Neural progenitor cell (in vitro differentiated cells): ENCODE results near the gene TENM3. TPM values are rescaled to one million over a fixed set of nuclear protein-coding genes. Genes with fewer than 3 reads are reported as not detected.

Source experiments
- DNase-seq: peaks from one replicate; pipeline ENCODE4 v3.0.0-alpha.2; 2016; ENCODE audit warnings: low spot score
- H2AFZ ChIP-seq: fragments of 200-600 bp; sonication (generic); replicated peaks from 2 replicates; pipeline ENCODE4 v1.6.1; 2016; ENCODE audit warnings: antibody characterized with exemption
- H3F3A ChIP-seq: fragments of 200-600 bp; sonication (generic); 2 replicates; pipeline ENCODE4 v1.6.1; 2016; ENCODE audit warnings: antibody characterized with exemption, low read depth
- H3K27ac ChIP-seq: fragments of 200-600 bp; sonication (generic); 2 replicates; pipeline ENCODE4 v1.5.1; 2016; ENCODE audit warnings: mild to moderate bottlenecking
- H3K27me3 ChIP-seq: fragments of 200-600 bp; sonication (generic); 2 replicates; pipeline ENCODE4 v1.6.1; 2016; ENCODE audit warnings: mild to moderate bottlenecking, moderate library complexity
- H3K36me3 ChIP-seq: fragments of 200-600 bp; sonication (generic); 2 replicates; pipeline ENCODE4 v1.5.1; 2016
- H3K4me1 ChIP-seq: fragments of 200-600 bp; sonication (generic); 2 replicates; pipeline ENCODE4 v1.6.1; 2016; ENCODE audit warnings: mixed run types
- H3K4me2 ChIP-seq: fragments of 200-600 bp; sonication (generic); 2 replicates; pipeline ENCODE4 v1.6.1; 2016
- H3K4me3 ChIP-seq: fragments of 200-600 bp; sonication (generic); 2 replicates; pipeline ENCODE4 v1.5.1; 2016
- H3K79me2 ChIP-seq: fragments of 200-600 bp; sonication (generic); 2 replicates; pipeline ENCODE4 v1.6.1; 2016; ENCODE audit warnings: low read depth
- H3K9ac ChIP-seq: fragments of 200-600 bp; sonication (generic); 2 replicates; pipeline ENCODE4 v1.6.1; 2016
- H3K9me3 ChIP-seq: fragments of 200-600 bp; sonication (generic); 2 replicates; pipeline ENCODE4 v1.5.1; 2016; ENCODE audit warnings: low read depth
- H4K20me1 ChIP-seq: fragments of 200-600 bp; sonication (generic); 2 replicates; pipeline ENCODE4 v1.6.1; 2016; ENCODE audit warnings: low read depth
- H3K27ac Mint-ChIP-seq: 3 replicates; pipeline ENCODE4 v1.8.0; 2021; ENCODE audit warnings: mixed read lengths
- H3K27me3 Mint-ChIP-seq: 2 replicates; pipeline ENCODE4 v1.8.0; 2022; ENCODE audit warnings: low read depth, mild to moderate bottlenecking, inconsistent platforms, moderate library complexity, mixed read lengths; ENCODE audit not compliant: insufficient read depth
- H3K36me3 Mint-ChIP-seq: 3 replicates; pipeline ENCODE4 v1.8.0; 2021; ENCODE audit warnings: mixed read lengths
- H3K4me1 Mint-ChIP-seq: 3 replicates; pipeline ENCODE4 v1.8.0; 2021; ENCODE audit warnings: mixed read lengths
- H3K4me3 Mint-ChIP-seq: 3 replicates; pipeline ENCODE4 v1.8.0; 2021; ENCODE audit warnings: mild to moderate bottlenecking, moderate library complexity, mixed read lengths
- H3K9me3 Mint-ChIP-seq: 3 replicates; pipeline ENCODE4 v1.8.0; 2020; ENCODE audit warnings: mixed read lengths
- CTCF ChIP-seq: fragments of 200-600 bp; sonication (generic); IDR thresholded peaks from 2 replicates; pipeline ENCODE4 v1.5.1; 2017; ENCODE audit warnings: antibody characterized with exemption, mild to moderate bottlenecking
- EZH2 ChIP-seq: fragments of 200-600 bp; sonication (generic); IDR thresholded peaks from 2 replicates; pipeline ENCODE4 v1.6.1; 2017; ENCODE audit warnings: antibody characterized with exemption, mild to moderate bottlenecking, moderate library complexity
- EZH2phosphoT487 ChIP-seq: fragments of 200-600 bp; sonication (generic); IDR thresholded peaks from 2 replicates; pipeline ENCODE4 v1.6.1; 2017; ENCODE audit warnings: antibody characterized with exemption
- total RNA-seq: library from RNA; depleted of rRNA; stranded (reverse); fragments of >200 nt; gene quantifications from 2 replicates; pipeline ENCODE4 v1.2.3, GENCODE V29; 2015; ENCODE audit warnings: low replicate concordance

TENM3 gene
- total RNA-seq, 1 donor from 2014 or later = 78.7 TPM

- Histone ChIP-seq H3K4me2 (peak overlapping the region; percentile 60), H3K27ac (no peak overlapping the region), H3K79me2 (no peaks in the 10 kb centered on the region), H3F3A (peaks cover 28% of the 10 kb centered on the region), H3K4me3 (no peak overlapping the region), H2AFZ (no peak overlapping the region), H3K9me3 (no peaks in the 10 kb centered on the region), H4K20me1 (peaks cover 14% of the 10 kb centered on the region), H3K4me1 (peaks cover 54% of the 10 kb centered on the region), H3K9ac (no peak overlapping the region), H3K27me3 (no peaks in the 10 kb centered on the region), H3K36me3 (no peaks in the 10 kb centered on the region)
- no peak for TF ChIP-seq CTCF
- TF ChIP-seq EZH2 = no peak
- TF ChIP-seq EZH2phosphoT487 = no peak
- peak; percentile 54 for DNase-seq
- H3K27me3 Mint-ChIP-seq = no peaks in the 10 kb centered on the region
- no peaks in the 10 kb centered on the region for H3K9me3 Mint-ChIP-seq
- H3K4me3 Mint-ChIP-seq = no peak overlapping the region
- H3K4me1 Mint-ChIP-seq = peaks cover 34% of the 10 kb centered on the region
- H3K27ac Mint-ChIP-seq = no peak overlapping the region
- peaks cover 12% of the 10 kb centered on the region for H3K36me3 Mint-ChIP-seq
Observed at GRCh38 chr4:182343453-182343852, 100.3 kb downstream of the TENM3 start.

GRCh38 chr4:182344968-182345367, 101.8 kb downstream of the TENM3 start:
- Histone ChIP-seq H3F3A (peaks cover 15% of the 10 kb centered on the region), H3K4me3 (no peak overlapping the region), H2AFZ (no peak overlapping the region), H3K27ac (no peak overlapping the region), H3K4me2 (no peak overlapping the region), H3K9me3 (no peaks in the 10 kb centered on the region), H3K9ac (no peak overlapping the region), H3K4me1 (peaks cover 41% of the 10 kb centered on the region), H3K36me3 (no peaks in the 10 kb centered on the region), H3K27me3 (no peaks in the 10 kb centered on the region), H4K20me1 (peaks cover 5% of the 10 kb centered on the region), H3K79me2 (no peaks in the 10 kb centered on the region)
- H3K9me3 Mint-ChIP-seq = no peaks in the 10 kb centered on the region
- H3K4me1 Mint-ChIP-seq = peaks cover 30% of the 10 kb centered on the region
- no peak overlapping the region for H3K27ac Mint-ChIP-seq
- H3K4me3 Mint-ChIP-seq = no peak overlapping the region
- no peaks in the 10 kb centered on the region for H3K27me3 Mint-ChIP-seq
- peaks cover 13% of the 10 kb centered on the region for H3K36me3 Mint-ChIP-seq
- no peak for DNase-seq
- no peak for TF ChIP-seq EZH2phosphoT487
- no peak for TF ChIP-seq EZH2
- TF ChIP-seq CTCF = no peak

GRCh38 chr4:182346250-182346649, 103.0 kb downstream of the TENM3 start:
- Histone ChIP-seq H3F3A (peaks cover 13% of the 10 kb centered on the region), H3K4me3 (no peak overlapping the region), H3K27ac (no peak overlapping the region), H3K79me2 (no peaks in the 10 kb centered on the region), H2AFZ (no peak overlapping the region), H3K4me2 (peak overlapping the region; percentile 39), H3K36me3 (no peaks in the 10 kb centered on the region), H3K4me1 (peaks cover 39% of the 10 kb centered on the region), H4K20me1 (no peaks in the 10 kb centered on the region), H3K9ac (no peak overlapping the region), H3K9me3 (no peaks in the 10 kb centered on the region), H3K27me3 (no peaks in the 10 kb centered on the region)
- Mint-ChIP-seq H3K27me3 (no peaks in the 10 kb centered on the region), H3K36me3 (peaks cover 19% of the 10 kb centered on the region), H3K4me1 (peaks cover 34% of the 10 kb centered on the region), H3K4me3 (no peak overlapping the region), H3K27ac (no peak overlapping the region), H3K9me3 (no peaks in the 10 kb centered on the region)
- DNase-seq = peak; percentile 57
- no peak for TF ChIP-seq EZH2phosphoT487
- no peak for TF ChIP-seq EZH2
- no peak for TF ChIP-seq CTCF
